BE2C (cell line): ENCODE measurements around the gene EML4.

Source experiments
- DNase-seq: peaks from one replicate; pipeline ENCODE4 v3.0.0-alpha.2; 2020
- H3K27me3 ChIP-seq: fragments of 250-450 bp; sonication (Bioruptor Pico); 2 replicates; pipeline ENCODE4 v1.5.1; 2020; ENCODE audit warnings: mild to moderate bottlenecking
- H3K36me3 ChIP-seq: fragments of 250-450 bp; sonication (Bioruptor Pico); 2 replicates; pipeline ENCODE4 v1.5.1; 2020; ENCODE audit warnings: mild to moderate bottlenecking
- H3K4me1 ChIP-seq: fragments of 250-450 bp; sonication (Bioruptor Pico); 2 replicates; pipeline ENCODE4 v1.5.1; 2020
- H3K4me3 ChIP-seq: 2 replicates; pipeline ENCODE4 v1.5.1; 2011; ENCODE audit warnings: low read depth, low read length
- H3K9me3 ChIP-seq: fragments of 250-450 bp; sonication (Bioruptor Pico); 2 replicates; pipeline ENCODE4 v1.5.1; 2020
- CTCF ChIP-seq: IDR thresholded peaks from 2 replicates; pipeline ENCODE4 v1.5.1; 2012; ENCODE audit warnings: mild to moderate bottlenecking, low read depth, low read length

Gene EML4

DNA sequence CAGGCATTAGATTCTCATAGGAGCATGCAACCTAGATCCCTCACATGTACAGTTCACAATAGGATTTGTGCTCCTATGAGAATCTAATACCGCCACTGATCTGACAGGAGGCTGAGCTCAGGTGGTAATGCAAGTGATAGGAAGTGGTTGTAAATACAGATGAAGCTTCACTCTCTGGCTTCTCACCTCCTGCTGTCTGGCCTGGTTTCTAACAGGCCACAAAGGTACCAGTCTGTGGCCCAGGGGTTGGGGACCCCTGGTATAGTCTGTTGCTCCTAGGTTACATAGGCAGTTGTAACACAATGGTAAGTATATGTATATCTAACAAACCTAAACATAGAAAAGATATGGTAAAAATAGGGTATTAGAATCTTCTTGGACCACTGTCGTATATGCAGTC, 81.8 kb downstream of the EML4 start:
- no peak overlapping the region for H3K4me3 ChIP-seq
- TF ChIP-seq CTCF: no peak
- peaks cover 31% of the 10 kb centered on the region for H3K36me3 ChIP-seq
- no peaks in the 10 kb centered on the region for H3K9me3 ChIP-seq
- no peak for DNase-seq
- no peaks in the 10 kb centered on the region; the same call in 1 of the 2 replicates for H3K4me1 ChIP-seq
- no peaks in the 10 kb centered on the region for H3K27me3 ChIP-seq

- TF ChIP-seq CTCF: no peak
- DNase-seq: no peak
- H3K36me3 ChIP-seq: peaks cover 28% of the 10 kb centered on the region
- no peaks in the 10 kb centered on the region for H3K27me3 ChIP-seq
- no peak overlapping the region for H3K4me3 ChIP-seq
- H3K9me3 ChIP-seq: no peaks in the 10 kb centered on the region
- H3K4me1 ChIP-seq: no peaks in the 10 kb centered on the region
Observed at GRCh38 chr2:42252464-42252863, 83.3 kb downstream of the EML4 start.

DNA sequence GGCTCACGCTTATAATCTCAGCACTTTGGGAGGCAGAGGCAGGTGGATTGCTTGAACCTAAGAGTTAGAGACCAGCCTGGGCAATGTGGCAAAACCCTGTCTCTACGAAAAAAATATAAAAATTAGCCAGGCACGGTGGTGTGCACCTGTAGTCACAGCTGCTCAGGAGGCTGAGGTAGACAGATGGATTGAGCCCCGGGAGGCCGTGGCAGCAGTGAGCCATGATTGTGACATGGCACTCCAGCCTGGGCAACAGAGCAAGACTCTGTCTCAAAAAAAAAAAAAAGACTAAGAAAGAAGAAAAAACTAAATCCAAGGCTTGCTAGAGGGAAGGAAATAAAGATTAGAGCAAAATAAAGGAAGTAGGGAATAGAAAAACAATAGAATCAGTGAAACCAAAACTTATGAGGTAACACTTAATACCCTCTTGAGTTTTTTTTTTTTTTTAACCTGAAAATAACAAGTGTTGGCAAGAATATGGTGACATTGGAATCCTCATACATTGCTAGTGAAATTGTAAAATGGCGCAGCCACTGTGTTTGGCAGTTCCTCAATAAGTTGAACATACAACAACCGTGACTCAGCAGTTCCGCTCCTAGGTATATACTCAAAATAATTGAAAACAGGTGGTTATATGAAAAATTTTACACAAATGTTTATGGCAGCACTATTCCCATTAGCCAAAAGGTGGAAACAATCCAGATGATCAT, 85.2 kb downstream of the EML4 start:
- TF ChIP-seq CTCF: no peak
- no peak for DNase-seq
- no peaks in the 10 kb centered on the region for H3K27me3 ChIP-seq
- H3K9me3 ChIP-seq: no peaks in the 10 kb centered on the region
- no peaks in the 10 kb centered on the region for H3K4me1 ChIP-seq
- peaks cover 33% of the 10 kb centered on the region for H3K36me3 ChIP-seq
- no peak overlapping the region for H3K4me3 ChIP-seq

DNA sequence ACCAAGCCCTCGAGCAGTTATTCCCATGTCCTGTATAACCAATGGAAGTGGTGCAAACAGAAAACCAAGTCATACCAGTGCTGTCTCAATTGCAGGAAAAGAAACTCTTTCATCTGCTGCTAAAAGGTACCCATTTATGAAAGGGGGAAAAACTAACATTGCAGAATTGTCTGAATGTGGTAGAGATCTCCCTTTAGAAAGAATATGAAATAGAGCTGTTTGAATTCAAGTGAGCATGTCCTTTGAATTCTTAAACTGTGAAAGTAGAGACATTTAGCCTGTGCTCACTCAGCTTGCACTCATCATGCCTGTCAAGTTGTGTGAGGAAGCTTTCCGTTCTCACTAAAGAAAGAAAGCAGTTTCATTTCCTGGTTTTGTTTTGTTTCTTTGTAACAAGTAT, 87.4 kb downstream of the EML4 start:
- Histone ChIP-seq H3K4me1 (peaks cover 8% of the 10 kb centered on the region), H3K4me3 (no peak overlapping the region), H3K9me3 (no peaks in the 10 kb centered on the region), H3K27me3 (no peaks in the 10 kb centered on the region), H3K36me3 (peaks cover 21% of the 10 kb centered on the region)
- DNase-seq: no peak
- no peak for TF ChIP-seq CTCF

- peaks cover 34% of the 10 kb centered on the region for H3K36me3 ChIP-seq
- no peaks in the 10 kb centered on the region for H3K27me3 ChIP-seq
- DNase-seq: no peak
- H3K4me1 ChIP-seq: peaks cover 14% of the 10 kb centered on the region
- no peak for TF ChIP-seq CTCF
- no peaks in the 10 kb centered on the region for H3K9me3 ChIP-seq
- H3K4me3 ChIP-seq: peak overlapping the region; percentile 24
Observed at GRCh38 chr2:42261518-42262195, 92.5 kb downstream of the EML4 start.

DNA sequence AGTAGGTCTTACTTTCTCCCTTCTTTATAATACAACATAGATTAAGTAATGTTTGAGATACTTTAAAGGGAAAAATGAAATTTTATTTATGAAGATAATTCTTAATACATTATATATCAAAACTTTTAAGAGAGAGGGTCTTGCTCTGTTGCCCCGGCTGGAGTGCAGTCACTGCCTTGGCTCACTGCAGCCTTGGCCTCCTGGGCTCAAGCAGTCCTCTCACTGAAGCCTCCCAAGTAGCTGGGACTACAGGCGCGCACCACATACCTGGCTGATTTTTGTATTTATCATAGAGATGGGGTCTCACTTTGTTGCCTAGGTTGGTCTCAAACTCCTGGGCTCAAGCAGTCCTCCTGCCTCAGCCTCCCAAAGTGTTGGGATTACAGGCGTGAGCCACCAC, 97.1 kb downstream of the EML4 start:
- TF ChIP-seq CTCF: no peak
- peaks cover 42% of the 10 kb centered on the region for H3K36me3 ChIP-seq
- H3K27me3 ChIP-seq: no peaks in the 10 kb centered on the region
- no peak overlapping the region for H3K4me3 ChIP-seq
- peaks cover 5% of the 10 kb centered on the region for H3K4me1 ChIP-seq
- DNase-seq: no peak
- H3K9me3 ChIP-seq: no peaks in the 10 kb centered on the region
